ENCODE results near the gene ABCC10.
"Not testable (repeated sequence)": the region's sequence is repeated elsewhere in the genome, so short reads cannot be mapped to it uniquely, and the experiment has no call there.

GRCh38 chr6:43498291-43498690, 71.0 kb downstream of the ABCC10 start:
- TF ChIP-seq POLR2AphosphoS5 (IDR thresholded peaks at IDR 0.05; ENCODE audit: low read depth); CTCF (IDR thresholded peaks at IDR 0.05; ENCODE audit: insufficient read depth, low read length); REST (IDR thresholded peaks at IDR 0.05; ENCODE audit: insufficient replicate concordance, low read depth): not testable (repeated sequence)
